ENCODE data around the gene ZNF483. TPM values are rescaled to one million over a fixed set of nuclear protein-coding genes. Genes with fewer than 3 reads are reported as not detected.
"Not testable (repeated sequence)": the region's sequence is repeated elsewhere in the genome, so short reads cannot be mapped to it uniquely, and the experiment has no call there.

Gene ZNF483
- polyA plus RNA-seq, 3 donors, result not detected

GRCh38 chr9:111613436-111614040 lies 88.6 kb downstream of the ZNF483 start:
- no peak overlapping the region for H3K9ac ChIP-seq (ENCODE audit: insufficient read depth, low read length, poor library complexity, severe bottlenecking)
- Mint-ChIP-seq H3K4me1 (no peaks in the 10 kb centered on the region), H3K27ac (peak overlapping the region in 1 of 7 donors; percentile 31), H3K4me3 (peak overlapping the region in 1 of 2 donors; percentile 28), H3K27me3 (ENCODE audit: low read depth in 3 of 3) (peaks cover 3 to 38% (median 9%) of the 10 kb centered on the region in 3 donors), H3K9me3 (peaks cover 0 to 3% (median 2%) of the 10 kb centered on the region in 7 donors), H3K36me3 (no peaks in the 10 kb centered on the region)
- H3K27me3 ChIP-seq (ENCODE audit: control insufficient read depth in 2 of 2, insufficient read depth in 2 of 2, low read length in 2 of 2), result no peaks in the 10 kb centered on the region
- H4K20me1 ChIP-seq (ENCODE audit: insufficient read depth, low read length), result no peaks in the 10 kb centered on the region
- no peaks in the 10 kb centered on the region for H3K4me1 ChIP-seq (ENCODE audit: control insufficient read depth in 1 of 2, insufficient read depth in 2 of 2, low read length in 2 of 2)
- WGBS (ENCODE audit: insufficient coverage), result 76% methylated on average over 2 of the region's 4 CpGs
- DNase-seq, result no peak
- no peaks in the 10 kb centered on the region for H3K9me3 ChIP-seq (replicated peaks in 1 of 2; ENCODE audit: control insufficient read depth in 1 of 2, insufficient read depth in 1 of 2, low read length in 2 of 2)
- H3K27ac ChIP-seq (ENCODE audit: low read depth in 1 of 2, low read length in 2 of 2), result no peak overlapping the region
- TF ChIP-seq CTCF (IDR thresholded peaks at IDR 0.05), result no peak
- H3K79me2 ChIP-seq (ENCODE audit: insufficient read depth, low read length), result no peaks in the 10 kb centered on the region
- H3K4me3 ChIP-seq (replicated peaks in 1 of 3; ENCODE audit: low read depth in 2 of 3, low read length in 3 of 3), result no peak overlapping the region
- intact Hi-C loops (cut with micrococcal nuclease), result no loop called here
- H3K4me2 ChIP-seq (replicated peaks; ENCODE audit: extremely low read depth, low read length, poor library complexity, severe bottlenecking), result no peak overlapping the region
- H3K36me3 ChIP-seq (replicated peaks in 1 of 2; ENCODE audit: control insufficient read depth in 1 of 2, insufficient read depth in 2 of 2, low read length in 2 of 2), result no peaks in the 10 kb centered on the region
- H2AFZ ChIP-seq (ENCODE audit: insufficient read depth, low read depth, low read length, poor library complexity, severe bottlenecking), result no peak overlapping the region

- H3K79me2 ChIP-seq (ENCODE audit: insufficient read depth, low read length), result no peaks in the 10 kb centered on the region
- H3K4me2 ChIP-seq (replicated peaks; ENCODE audit: extremely low read depth, low read length, poor library complexity, severe bottlenecking), result no peak overlapping the region
- Mint-ChIP-seq H3K9me3 (peaks cover 0 to 3% (median 2%) of the 10 kb centered on the region in 7 donors), H3K4me3 (no peak overlapping the region), H3K36me3 (no peaks in the 10 kb centered on the region), H3K4me1 (no peaks in the 10 kb centered on the region), H3K27ac (no peak overlapping the region), H3K27me3 (ENCODE audit: low read depth in 3 of 3) (peaks cover 3 to 39% (median 5%) of the 10 kb centered on the region in 3 donors)
- H4K20me1 ChIP-seq (ENCODE audit: insufficient read depth, low read length), result no peaks in the 10 kb centered on the region
- no peak overlapping the region for H3K9ac ChIP-seq (ENCODE audit: insufficient read depth, low read length, poor library complexity, severe bottlenecking)
- H3K27ac ChIP-seq (ENCODE audit: low read depth in 1 of 2, low read length in 2 of 2), result no peak overlapping the region
- no CpG with 5 or more reads among the region's 3 CpGs for WGBS (ENCODE audit: insufficient coverage)
- no peaks in the 10 kb centered on the region for H3K4me1 ChIP-seq (ENCODE audit: control insufficient read depth in 1 of 2, insufficient read depth in 2 of 2, low read length in 2 of 2)
- no peaks in the 10 kb centered on the region for H3K27me3 ChIP-seq (ENCODE audit: control insufficient read depth in 2 of 2, insufficient read depth in 2 of 2, low read length in 2 of 2)
- no peak overlapping the region for H2AFZ ChIP-seq (ENCODE audit: insufficient read depth, low read depth, low read length, poor library complexity, severe bottlenecking)
- intact Hi-C loops (cut with micrococcal nuclease), result no loop called here
- DNase-seq, result no peak
- no peaks in the 10 kb centered on the region for H3K36me3 ChIP-seq (replicated peaks in 1 of 2; ENCODE audit: control insufficient read depth in 1 of 2, insufficient read depth in 2 of 2, low read length in 2 of 2)
- no peak for TF ChIP-seq CTCF (IDR thresholded peaks at IDR 0.05)
- no peaks in the 10 kb centered on the region for H3K9me3 ChIP-seq (replicated peaks in 1 of 2; ENCODE audit: control insufficient read depth in 1 of 2, insufficient read depth in 1 of 2, low read length in 2 of 2)
- H3K4me3 ChIP-seq (replicated peaks in 1 of 3; ENCODE audit: low read depth in 2 of 3, low read length in 3 of 3), result no peak overlapping the region
Measured at GRCh38 chr9:111615928-111616327, 90.9 kb downstream of the ZNF483 start.

- H3K4me3 Mint-ChIP-seq; H4K20me1 ChIP-seq (ENCODE audit: insufficient read depth, low read length); H3K79me2 ChIP-seq (ENCODE audit: insufficient read depth, low read length); H3K27me3 ChIP-seq (ENCODE audit: control insufficient read depth in 2 of 2, insufficient read depth in 2 of 2, low read length in 2 of 2); H3K4me3 ChIP-seq (replicated peaks in 1 of 3; ENCODE audit: low read depth in 2 of 3, low read length in 3 of 3); H3K27ac ChIP-seq (ENCODE audit: low read depth in 1 of 2, low read length in 2 of 2); H3K4me1 Mint-ChIP-seq; intact Hi-C loops (cut with micrococcal nuclease); H3K4me1 ChIP-seq (ENCODE audit: control insufficient read depth in 1 of 2, insufficient read depth in 2 of 2, low read length in 2 of 2); H3K27ac Mint-ChIP-seq; DNase-seq; H3K9me3 Mint-ChIP-seq; H3K4me2 ChIP-seq (replicated peaks; ENCODE audit: extremely low read depth, low read length, poor library complexity, severe bottlenecking); H3K9ac ChIP-seq (ENCODE audit: insufficient read depth, low read length, poor library complexity, severe bottlenecking); H3K9me3 ChIP-seq (replicated peaks in 1 of 2; ENCODE audit: control insufficient read depth in 1 of 2, insufficient read depth in 1 of 2, low read length in 2 of 2); H2AFZ ChIP-seq (ENCODE audit: insufficient read depth, low read depth, low read length, poor library complexity, severe bottlenecking); H3K36me3 Mint-ChIP-seq; H3K36me3 ChIP-seq (replicated peaks in 1 of 2; ENCODE audit: control insufficient read depth in 1 of 2, insufficient read depth in 2 of 2, low read length in 2 of 2): not testable (repeated sequence)
- 96% methylated on average over 9 of the region's 29 CpGs for WGBS (ENCODE audit: insufficient coverage)
- H3K27me3 Mint-ChIP-seq (ENCODE audit: low read depth in 3 of 3), result peaks cover 3 to 32% (median 6%) of the 10 kb centered on the region in 3 donors
Measured at GRCh38 chr9:111617349-111617748, 92.4 kb downstream of the ZNF483 start.
